Neural cell (in vitro differentiated cells): ENCODE data around the gene TFDP1. TPM values are rescaled to one million over a fixed set of nuclear protein-coding genes. Genes with fewer than 3 reads are reported as not detected.
"Not testable (repeated sequence)": the region's sequence is repeated elsewhere in the genome, so short reads cannot be mapped to it uniquely, and the experiment has no call there.

ENCODE experiments used
- H2AFZ ChIP-seq: fragments of 200-600, 300-800 bp; sonication (generic), shearing (Covaris generic); 2 replicates; pipeline ENCODE4 v1.6.0; 2014; ENCODE audit warnings: low read depth, mild to moderate bottlenecking, antibody characterized with exemption, low read length, moderate library complexity
- H3F3A ChIP-seq: fragments of 200-600 bp; shearing (Covaris generic); 2 replicates; pipeline ENCODE4 v1.6.1; 2016; ENCODE audit warnings: mild to moderate bottlenecking, moderate library complexity, mixed read lengths, antibody characterized with exemption, low read length; ENCODE audit not compliant: insufficient read depth, poor library complexity, severe bottlenecking
- H3K27ac ChIP-seq: fragments of 200-600, 300-800 bp; sonication (generic), shearing (Covaris generic); 2 replicates; pipeline ENCODE4 v1.5.1; 2014; ENCODE audit warnings: mild to moderate bottlenecking, low read length, moderate library complexity
- H3K27me3 ChIP-seq: fragments of 300-800, 200-600 bp; sonication (generic), shearing (Covaris generic); 2 replicates; pipeline ENCODE4 v1.6.0; 2014; ENCODE audit warnings: mild to moderate bottlenecking, low read depth, low read length, moderate library complexity; ENCODE audit not compliant: insufficient read depth
- H3K36me3 ChIP-seq: fragments of 300-800, 200-600 bp; sonication (generic), shearing (Covaris generic); 2 replicates; pipeline ENCODE4 v1.5.1; 2014; ENCODE audit warnings: mild to moderate bottlenecking, antibody characterized with exemption, low read length, moderate library complexity; ENCODE audit not compliant: insufficient read depth
- H3K4me2 ChIP-seq: fragments of 300-800, 200-600 bp; sonication (generic), shearing (Covaris generic); 2 replicates; pipeline ENCODE4 v1.6.0; 2014; ENCODE audit warnings: mild to moderate bottlenecking, low read length
- H3K4me3 ChIP-seq: fragments of 300-800, 200-600 bp; sonication (generic), shearing (Covaris generic); 2 replicates; pipeline ENCODE4 v1.5.1; 2014; ENCODE audit warnings: mild to moderate bottlenecking, low read length, moderate library complexity
- H3K79me2 ChIP-seq: fragments of 200-600 bp; shearing (Covaris generic); replicated peaks from 2 replicates; pipeline ENCODE4 v1.6.0; 2014; ENCODE audit warnings: mild to moderate bottlenecking, low read length, moderate library complexity; ENCODE audit not compliant: insufficient read depth
- H3K9ac ChIP-seq: fragments of 300-800, 200-600 bp; sonication (generic), shearing (Covaris generic); 2 replicates; pipeline ENCODE4 v1.6.1; 2016; ENCODE audit warnings: mild to moderate bottlenecking, low read length, mixed read lengths
- H3K9me2 ChIP-seq: fragments of 200-600 bp; shearing (Covaris generic); 2 replicates; pipeline ENCODE4 v1.6.1; 2016; ENCODE audit warnings: mild to moderate bottlenecking, low read length, mixed read lengths; ENCODE audit not compliant: insufficient read depth
- H3K9me3 ChIP-seq: fragments of 200-600, 300-800 bp; sonication (generic), shearing (Covaris generic); 2 replicates; pipeline ENCODE4 v1.6.1; 2016; ENCODE audit warnings: mild to moderate bottlenecking, mixed run types, low read length, moderate library complexity, mixed read lengths
- H4K20me1 ChIP-seq: fragments of 200-600 bp; shearing (Covaris generic); 2 replicates; pipeline ENCODE4 v1.6.1; 2016; ENCODE audit warnings: mild to moderate bottlenecking, mixed run types; ENCODE audit not compliant: insufficient read depth
- EP300 ChIP-seq: fragments of 450-650 bp; conservative IDR thresholded peaks from 2 replicates; pipeline ENCODE4 v1.6.1; 2014; ENCODE audit warnings: antibody characterized with exemption, mild to moderate bottlenecking, moderate library complexity; ENCODE audit not compliant: poor library complexity, severe bottlenecking
- EZH2 ChIP-seq: fragments of 200-600, 300-800 bp; shearing (Covaris generic), sonication (generic); IDR thresholded peaks from 2 replicates; pipeline ENCODE4 v1.6.1; 2014; ENCODE audit warnings: antibody characterized with exemption, low read length, borderline replicate concordance, mild to moderate bottlenecking; ENCODE audit not compliant: insufficient read depth, poor library complexity, severe bottlenecking
- MXI1 ChIP-seq: fragments of 450-650 bp; conservative IDR thresholded peaks from 2 replicates; pipeline ENCODE4 v1.6.1; 2014; ENCODE audit warnings: antibody characterized with exemption, mild to moderate bottlenecking; ENCODE audit not compliant: poor library complexity, severe bottlenecking
- RAD21 ChIP-seq: fragments of 450-650 bp; conservative IDR thresholded peaks from 2 replicates; pipeline ENCODE4 v1.6.1; 2014; ENCODE audit warnings: antibody characterized with exemption, mild to moderate bottlenecking, moderate library complexity
- TAF1 ChIP-seq: IDR thresholded peaks from 2 replicates; pipeline ENCODE4 v1.6.1; 2012; ENCODE audit warnings: low read depth
- polyA plus RNA-seq: library from polyadenylated mRNA; depleted of rRNA; stranded (reverse); fragments of >200 nt; gene quantifications from 2 replicates; pipeline ENCODE4 v1.2.3, GENCODE V29; 2014

TFDP1 gene
- polyA plus RNA-seq, 1 donor from 2014 or later, result 81.2 TPM

- Histone ChIP-seq H3K27me3 (no peaks in the 10 kb centered on the region), H3K9ac (no peak overlapping the region), H3K36me3 (no peaks in the 10 kb centered on the region), H3F3A (no peaks in the 10 kb centered on the region), H3K4me3 (no peak overlapping the region), H4K20me1 (no peaks in the 10 kb centered on the region), H3K4me2 (no peak overlapping the region), H2AFZ (no peak overlapping the region), H3K9me2 (no peaks in the 10 kb centered on the region), H3K79me2 (no peaks in the 10 kb centered on the region), H3K27ac (no peak overlapping the region), H3K9me3 (no peaks in the 10 kb centered on the region)
- TF ChIP-seq EP300, result no peak
Measured at GRCh38 chr13:113621046-113621445, 36.5 kb downstream of the TFDP1 start.

GRCh38 chr13:113621498-113621897, 36.9 kb downstream of the TFDP1 start:
- not testable (repeated sequence) for H3K9me2 ChIP-seq, H3K4me2 ChIP-seq, H3K9ac ChIP-seq, H3K36me3 ChIP-seq, H3K9me3 ChIP-seq, H4K20me1 ChIP-seq, H3K79me2 ChIP-seq, H3K27me3 ChIP-seq, H3K4me3 ChIP-seq, H3F3A ChIP-seq, H3K27ac ChIP-seq, H2AFZ ChIP-seq

- H3K27ac ChIP-seq, H4K20me1 ChIP-seq, H3K36me3 ChIP-seq, H3F3A ChIP-seq, H3K9me2 ChIP-seq, H3K4me2 ChIP-seq, H3K9ac ChIP-seq, H3K9me3 ChIP-seq, H3K27me3 ChIP-seq, H2AFZ ChIP-seq, H3K79me2 ChIP-seq, H3K4me3 ChIP-seq: not testable (repeated sequence)
Measured at GRCh38 chr13:113621986-113622550, 37.5 kb downstream of the TFDP1 start.

GRCh38 chr13:113622791-113623490, 38.4 kb downstream of the TFDP1 start:
- Histone ChIP-seq H3F3A (no peaks in the 10 kb centered on the region), H3K4me3 (no peak overlapping the region), H3K9me3 (no peaks in the 10 kb centered on the region), H3K79me2 (no peaks in the 10 kb centered on the region), H3K9me2 (no peaks in the 10 kb centered on the region), H3K27me3 (no peaks in the 10 kb centered on the region), H3K27ac (no peak overlapping the region), H3K36me3 (no peaks in the 10 kb centered on the region), H3K9ac (no peak overlapping the region), H4K20me1 (no peaks in the 10 kb centered on the region), H3K4me2 (no peak overlapping the region), H2AFZ (no peak overlapping the region)
- no peak for TF ChIP-seq EZH2
- TF ChIP-seq MXI1, result no peak
- TF ChIP-seq TAF1, result no peak
- TF ChIP-seq RAD21, result no peak
